Stimulated activated CD8-positive, alpha-beta memory T cell treated with anti-CD3 and anti-CD28 coated beads, Interleukin-7, amount 100 ng/mL, for 4 hours (primary cell): ENCODE data around the gene ANKRD33B.
"Not testable (repeated sequence)": the region's sequence is repeated elsewhere in the genome, so short reads cannot be mapped to it uniquely, and the experiment has no call there.

ENCODE experiments used
- DNase-seq, 2 donors: peaks; one replicate each; pipeline ENCODE4 v3.0.0-alpha.2; 2020; ENCODE audit warnings: low read depth in 2 of 2

The ANKRD33B gene

GRCh38 chr5:10655972-10656830 is 92.3 kb downstream of the ANKRD33B start:
- DNase-seq = no peak

GRCh38 chr5:10658265-10658664 is 94.4 kb downstream of the ANKRD33B start:
- DNase-seq = no peak

DNA sequence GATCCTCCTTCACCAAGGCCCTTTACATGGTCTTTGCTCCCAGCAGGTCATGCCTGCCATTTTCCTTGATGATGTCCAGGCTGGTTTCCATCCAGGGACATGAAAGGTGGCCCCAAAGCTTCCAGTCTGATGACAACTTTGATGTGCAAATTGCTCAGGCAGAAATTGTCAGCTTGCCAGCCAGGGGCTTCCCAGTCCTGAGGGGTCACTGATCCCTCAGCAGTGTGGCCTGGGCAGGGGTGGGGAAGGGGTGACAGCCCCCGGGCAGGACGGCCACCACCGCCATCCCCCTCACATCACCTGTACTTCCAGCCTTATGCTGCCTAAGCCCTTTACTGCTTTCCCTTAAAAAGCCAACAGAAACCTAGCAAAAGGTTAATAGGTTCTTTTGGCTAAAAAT is 96.3 kb downstream of the ANKRD33B start:
- no peak for DNase-seq

DNA sequence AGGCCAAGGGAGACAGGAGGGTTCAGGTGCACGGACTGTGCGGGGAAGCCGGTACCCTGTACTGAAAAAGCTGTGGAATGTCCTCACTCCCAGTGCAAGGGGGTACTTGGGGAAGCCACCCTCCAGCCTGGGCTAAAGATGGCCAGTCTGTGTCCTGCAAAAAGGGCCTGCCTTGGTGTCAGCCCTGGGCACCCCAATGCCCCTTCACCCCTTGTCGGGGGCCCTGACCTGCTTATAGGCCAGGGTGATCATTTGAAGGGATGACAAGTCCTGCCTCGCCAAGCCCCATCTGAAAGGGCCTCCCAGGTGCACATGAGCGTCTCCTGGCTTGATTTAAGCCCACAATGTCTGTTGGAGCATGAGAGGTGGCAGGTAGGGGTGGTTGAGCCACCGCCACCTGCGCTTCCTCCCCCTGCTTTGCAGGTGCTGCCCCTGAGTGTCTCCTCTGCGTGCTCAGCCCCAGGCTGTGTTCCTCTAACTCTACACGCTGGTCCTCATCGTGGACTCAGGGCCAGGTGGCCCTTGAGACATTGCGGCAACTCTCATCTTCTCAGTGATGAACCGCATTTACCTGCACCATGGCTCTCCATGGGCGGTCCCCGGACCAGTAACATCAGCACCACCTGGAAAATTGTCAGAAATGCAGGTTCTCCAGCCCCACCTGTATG is 97.0 kb downstream of the ANKRD33B start:
- no peak for DNase-seq

DNA sequence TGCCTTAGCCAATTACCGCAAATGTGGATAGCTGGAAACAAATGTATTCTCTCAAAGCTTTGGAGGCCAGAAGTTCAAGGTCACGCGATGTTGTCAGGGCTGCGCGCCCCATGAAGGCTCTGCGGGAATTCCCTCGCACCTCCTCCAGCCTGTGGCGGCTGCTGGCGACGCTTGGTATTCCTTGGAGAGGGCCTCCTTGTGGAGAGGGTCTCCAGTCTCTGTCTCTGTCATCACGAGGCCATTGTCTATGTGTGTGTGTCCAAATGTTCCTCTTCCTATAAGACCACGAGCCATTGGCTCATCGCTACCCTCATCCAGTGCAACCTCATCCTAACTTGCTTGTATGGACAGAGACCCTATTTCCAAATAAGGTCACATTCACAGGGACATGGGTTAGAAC is 97.5 kb downstream of the ANKRD33B start:
- DNase-seq = no peak

DNA sequence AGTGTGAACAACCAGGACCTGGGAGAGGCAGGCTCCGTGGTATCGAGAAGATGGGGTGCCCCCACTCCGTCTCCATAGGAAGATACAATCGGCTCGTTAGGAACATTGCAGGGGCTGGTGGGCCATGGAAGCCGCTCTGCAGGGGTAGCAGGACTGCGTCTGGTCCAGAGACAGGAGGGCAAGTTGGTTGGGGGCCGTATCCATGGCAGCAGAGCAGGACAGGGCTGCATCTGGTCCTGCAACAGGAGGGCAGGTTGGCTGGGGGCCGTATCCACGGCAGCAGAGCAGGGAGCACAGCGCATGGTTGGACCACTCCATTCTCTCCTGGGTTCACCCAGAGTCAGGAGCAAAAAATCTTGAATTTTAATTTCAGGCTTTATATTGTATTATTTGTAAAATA is 98.2 kb downstream of the ANKRD33B start:
- no peak for DNase-seq

- DNase-seq = no peak
Observed at GRCh38 chr5:10662661-10663488, 99.0 kb downstream of the ANKRD33B start.

- no peak for DNase-seq
Observed at GRCh38 chr5:10663489-10664179, 99.8 kb downstream of the ANKRD33B start.

DNA sequence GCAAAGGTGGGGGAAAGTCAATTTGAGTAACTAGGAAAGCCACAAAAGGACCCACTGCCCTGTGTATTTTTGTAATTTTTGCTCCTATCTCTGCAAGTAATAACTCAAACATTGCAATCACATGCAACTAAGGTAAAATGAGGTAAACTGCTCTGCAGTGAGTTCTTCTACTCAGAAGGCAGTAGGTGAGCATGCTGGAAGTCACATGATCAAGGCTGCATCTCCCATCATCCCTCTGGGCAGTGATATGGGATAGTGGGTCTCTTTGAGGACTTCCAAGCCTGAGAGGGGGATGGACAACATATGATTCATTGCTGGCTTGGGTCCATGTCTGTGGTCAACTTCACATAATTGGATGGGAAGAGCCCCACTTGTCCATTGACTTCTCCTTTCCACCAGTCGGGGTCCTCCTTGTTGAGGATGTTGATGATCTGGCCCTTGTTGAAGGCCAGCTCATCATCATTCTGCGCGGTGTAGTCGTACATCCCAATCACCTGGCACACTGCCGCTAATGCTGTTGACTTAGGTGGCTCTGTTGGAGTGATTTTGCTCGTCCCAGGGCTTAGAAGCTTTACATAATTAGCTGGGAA is 100.4 kb downstream of the ANKRD33B start:
- not testable (repeated sequence) for DNase-seq

DNA sequence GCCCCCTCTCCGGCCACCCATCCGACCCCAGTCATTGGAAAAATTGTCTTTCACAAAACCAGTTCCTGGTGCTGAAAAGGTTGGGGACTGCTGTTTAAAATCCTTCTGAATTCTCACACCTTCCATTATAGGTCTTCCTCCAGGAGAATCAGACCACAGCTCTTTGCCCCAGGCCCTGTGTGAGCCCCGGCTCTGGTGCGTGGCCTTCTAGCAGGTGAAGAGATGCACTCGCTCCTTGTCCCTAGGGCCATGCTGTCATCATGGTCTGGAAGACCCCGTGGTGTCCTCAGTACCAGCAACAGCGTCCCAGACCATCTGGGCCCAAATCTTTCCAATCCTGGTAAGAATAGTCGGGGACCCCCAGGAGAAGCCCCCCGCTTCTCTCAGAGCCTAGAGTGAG is 101.9 kb downstream of the ANKRD33B start:
- DNase-seq = no peak

DNA sequence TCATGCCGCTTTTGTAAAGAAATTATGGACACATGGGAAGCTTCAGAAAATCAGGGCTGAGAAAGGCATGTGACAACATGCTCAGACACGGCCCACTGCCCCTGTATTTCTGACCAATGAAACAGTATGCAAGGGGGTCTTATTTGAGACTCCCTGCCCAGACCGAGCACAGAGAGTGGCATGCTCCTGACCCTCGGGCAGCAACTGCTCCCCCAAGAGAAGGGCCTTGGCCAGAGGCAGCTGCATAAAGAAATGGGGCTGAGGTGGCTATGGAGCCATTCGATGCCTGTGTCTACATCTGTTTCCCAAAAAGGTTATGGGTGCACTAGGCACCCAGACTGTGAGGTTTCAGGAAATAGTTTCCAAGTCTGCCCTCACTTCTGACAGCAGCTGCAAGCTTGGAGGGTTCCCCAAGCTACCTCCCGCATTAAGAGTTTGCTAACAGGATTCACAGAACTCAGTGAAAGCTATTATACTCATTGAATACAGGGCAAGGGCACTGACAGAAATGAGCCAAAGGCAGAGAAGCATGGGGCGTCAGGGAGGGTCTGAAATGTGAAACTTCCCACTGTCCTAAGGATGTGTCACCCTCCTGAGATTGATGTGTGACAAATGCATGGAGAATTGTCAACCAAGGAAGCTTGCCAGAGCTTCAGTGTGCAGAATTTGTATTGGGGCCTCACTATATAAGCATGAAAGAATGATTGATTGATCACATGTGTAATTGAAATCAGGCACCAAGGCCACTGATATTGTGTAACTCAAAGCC is 102.8 kb downstream of the ANKRD33B start:
- no peak for DNase-seq

GRCh38 chr5:10667431-10668057 is 103.7 kb downstream of the ANKRD33B start:
- no peak for DNase-seq

DNA sequence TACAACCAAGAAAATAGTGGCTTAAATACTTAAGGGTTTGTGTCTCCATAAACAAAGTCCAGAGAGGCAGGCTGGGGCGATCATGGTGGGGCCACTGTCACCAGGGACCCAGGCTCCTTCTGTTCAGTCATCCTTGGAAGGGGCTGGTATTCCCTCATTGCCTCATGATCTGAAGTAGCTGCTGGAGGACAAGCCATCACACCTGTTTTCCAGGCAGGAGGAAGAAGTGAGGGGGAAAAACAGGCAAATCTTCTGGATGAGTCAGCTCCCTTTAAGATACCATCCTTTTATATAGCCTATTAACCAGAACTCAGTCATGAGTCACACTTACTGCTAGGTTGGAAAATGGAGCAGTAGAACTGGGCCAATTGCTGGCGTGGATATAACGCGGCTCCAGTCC is 104.8 kb downstream of the ANKRD33B start:
- no peak for DNase-seq

DNA sequence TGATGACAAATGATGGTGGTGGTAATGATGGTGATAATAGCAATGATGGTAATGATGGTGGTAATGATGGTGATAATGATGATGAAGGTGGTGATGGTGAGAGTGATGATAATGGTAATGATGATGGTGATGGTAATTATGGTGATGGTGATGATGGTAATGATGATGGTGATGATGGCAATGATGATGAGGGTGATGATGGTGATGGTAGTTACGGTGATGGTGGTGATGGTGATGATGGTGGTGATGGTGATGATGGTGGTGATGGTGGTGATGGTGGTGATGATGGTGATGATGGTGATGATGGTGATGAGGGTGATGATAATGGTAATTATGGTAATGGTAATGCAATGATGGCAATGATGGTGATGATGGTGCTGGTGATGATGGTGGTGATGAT is 106.1 kb downstream of the ANKRD33B start:
- DNase-seq = no peak

- DNase-seq = no peak
Observed at GRCh38 chr5:10671041-10672008, 107.5 kb downstream of the ANKRD33B start.

DNA sequence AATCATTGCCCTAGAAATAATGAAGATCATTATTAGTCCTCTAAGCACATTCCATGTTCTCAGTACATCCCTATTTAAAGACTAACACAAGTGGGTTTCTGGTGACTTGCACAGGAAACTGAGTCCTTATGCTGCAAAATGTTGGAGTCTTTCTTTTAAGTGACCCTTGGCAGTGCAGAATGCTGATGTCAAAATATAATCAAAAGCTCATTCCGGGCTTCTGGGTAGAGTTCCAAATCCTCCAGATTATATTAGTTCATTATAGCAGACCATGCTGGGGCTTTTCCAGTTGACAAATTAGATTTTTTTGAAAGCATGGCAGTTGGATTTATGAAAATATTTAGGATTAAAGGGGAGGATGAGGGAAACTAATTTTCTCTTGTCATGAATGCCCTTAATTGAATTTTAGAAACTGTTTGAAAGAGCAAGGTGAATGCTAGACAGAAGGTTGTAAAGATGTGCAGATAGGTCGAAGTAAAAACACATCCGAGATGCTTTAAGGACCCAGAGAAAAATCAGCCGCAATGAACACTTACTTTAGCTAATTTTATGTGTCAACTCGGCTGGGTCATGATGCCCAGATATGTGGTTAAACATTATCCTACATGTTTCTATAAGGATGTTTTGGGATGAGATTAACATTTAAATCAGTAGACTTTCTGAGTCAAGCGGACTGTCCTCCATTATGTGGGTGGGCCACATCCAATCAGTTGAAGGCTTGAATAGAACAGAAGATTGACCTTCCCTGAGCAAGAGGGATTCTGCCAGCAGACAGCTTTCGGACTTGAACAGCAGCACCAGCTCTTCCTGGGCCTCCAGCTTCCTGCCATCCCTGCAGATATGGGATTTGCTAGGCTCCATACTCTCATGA is 108.5 kb downstream of the ANKRD33B start:
- no peak for DNase-seq

- no peak for DNase-seq
Observed at GRCh38 chr5:10673017-10673389, 109.1 kb downstream of the ANKRD33B start.

DNA sequence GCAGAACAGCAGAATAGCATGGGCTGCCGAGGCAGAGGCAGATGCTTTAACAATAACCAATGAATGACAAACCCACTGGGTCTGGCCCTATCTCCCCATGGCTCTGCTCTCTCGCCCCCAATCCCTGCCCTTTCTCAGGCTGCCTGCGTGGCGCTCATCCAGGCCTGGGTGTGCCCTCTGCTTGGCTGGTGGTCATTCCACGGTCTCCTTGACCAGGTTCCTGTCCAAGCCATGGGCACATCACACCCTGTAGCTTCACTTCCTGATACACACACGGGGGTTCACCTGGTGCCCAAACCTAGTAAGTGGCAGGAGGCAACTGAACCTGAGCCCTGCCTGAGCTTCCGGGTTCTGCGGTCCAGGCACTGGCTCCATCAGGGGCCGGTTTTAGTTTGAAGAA is 109.5 kb downstream of the ANKRD33B start:
- DNase-seq = no peak
